ENCODE results near the gene HSPB1.

- TF ChIP-seq EP300 (IDR thresholded peaks at IDR 0.05; ENCODE audit: borderline replicate concordance): no peak
- TF ChIP-seq YY1 (IDR thresholded peaks at IDR 0.05; ENCODE audit: low read depth): no peak
- TF ChIP-seq ZBTB7A (IDR thresholded peaks at IDR 0.05; ENCODE audit: low read depth): 0 out of 2 replicates have a peak, but pooled peaks have one; percentile 17
- no peak for TF ChIP-seq TAF1 (IDR thresholded peaks at IDR 0.05; ENCODE audit: low read depth)
- TF ChIP-seq USF1 (IDR thresholded peaks at IDR 0.05): no peak
- TF ChIP-seq TEAD4 (IDR thresholded peaks at IDR 0.05): no peak
- no peak for TF ChIP-seq RAD21 (IDR thresholded peaks at IDR 0.05; ENCODE audit: low read depth)
- no peak for TF ChIP-seq EGR1 (IDR thresholded peaks at IDR 0.05)
- no peak for TF ChIP-seq CEBPB (IDR thresholded peaks at IDR 0.05)
- no peak for TF ChIP-seq MAX (IDR thresholded peaks at IDR 0.05)
Observed at GRCh38 chr7:76260171-76260703, 42.2 kb upstream of the HSPB1 start.
